Effector CD8-positive, alpha-beta T cell (primary cell): Measurements from ENCODE around the gene NLGN1.

ENCODE experiments used
- DNase-seq: peaks from one replicate; lab custom pipeline; 2025; lab: John Stamatoyannopoulos, UW

Gene NLGN1

DNA sequence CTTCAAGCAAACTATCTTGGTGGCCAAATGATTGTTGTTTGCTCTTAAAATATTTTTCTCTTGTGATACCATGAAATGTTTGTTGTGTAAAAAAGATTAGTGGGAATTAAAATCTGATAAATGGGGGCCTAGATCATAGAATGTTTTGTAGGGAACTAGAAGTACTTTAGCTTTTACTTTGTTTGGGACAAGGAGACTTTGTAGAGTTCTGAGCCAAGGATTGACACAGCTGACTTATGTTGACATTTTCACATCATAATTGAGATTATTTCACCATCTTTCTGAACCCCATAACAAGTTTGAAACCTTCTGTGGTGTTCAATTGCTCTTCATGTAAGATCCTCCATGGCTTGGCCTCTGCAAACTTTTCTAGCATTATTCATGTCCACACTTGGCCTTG lies 235.4 kb downstream of the NLGN1 start:
- no peak for DNase-seq

DNA sequence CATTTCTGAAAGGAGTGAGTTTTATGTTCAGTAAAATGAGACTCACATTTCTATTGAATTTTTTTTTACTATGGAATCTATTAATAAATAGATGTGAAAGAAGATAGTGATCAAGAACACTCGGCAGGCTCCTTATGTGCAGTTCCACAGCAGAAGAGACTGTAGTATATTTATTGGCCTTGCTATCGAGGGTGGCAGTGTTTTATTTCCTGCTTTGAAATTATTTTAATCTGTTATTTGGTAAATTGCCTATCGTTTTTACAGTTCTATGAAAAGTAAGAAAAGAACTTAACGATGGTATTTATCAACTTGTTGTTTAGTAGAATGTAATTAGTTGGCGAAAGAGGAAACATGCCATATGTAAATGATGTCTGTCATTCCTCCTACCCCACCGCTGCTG lies 238.3 kb downstream of the NLGN1 start:
- no peak for DNase-seq

DNA sequence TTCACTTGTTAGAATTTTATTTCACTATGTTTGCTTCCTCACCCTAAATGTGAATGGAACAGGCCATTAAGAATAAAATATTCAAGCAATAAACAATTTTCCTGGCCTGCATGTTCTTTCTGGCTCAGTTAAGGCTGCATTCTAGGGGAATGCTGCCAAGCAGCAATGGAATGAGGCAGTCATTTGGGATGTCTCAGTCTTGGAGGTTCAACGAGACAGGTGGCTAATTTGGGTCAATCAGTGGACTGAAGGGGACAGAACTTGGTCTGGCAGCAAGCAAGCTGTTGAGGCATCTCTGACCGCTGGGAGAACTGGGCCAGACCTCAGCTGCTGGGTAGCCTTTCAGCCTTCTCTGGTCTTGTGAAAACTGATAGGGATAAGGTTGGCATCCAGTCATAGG lies 241.6 kb downstream of the NLGN1 start:
- DNase-seq: no peak

- no peak for DNase-seq
Measured at GRCh38 chr3:173641696-173642095, 244.2 kb downstream of the NLGN1 start.

- DNase-seq: no peak
Measured at GRCh38 chr3:173644086-173645082, 246.8 kb downstream of the NLGN1 start.

DNA sequence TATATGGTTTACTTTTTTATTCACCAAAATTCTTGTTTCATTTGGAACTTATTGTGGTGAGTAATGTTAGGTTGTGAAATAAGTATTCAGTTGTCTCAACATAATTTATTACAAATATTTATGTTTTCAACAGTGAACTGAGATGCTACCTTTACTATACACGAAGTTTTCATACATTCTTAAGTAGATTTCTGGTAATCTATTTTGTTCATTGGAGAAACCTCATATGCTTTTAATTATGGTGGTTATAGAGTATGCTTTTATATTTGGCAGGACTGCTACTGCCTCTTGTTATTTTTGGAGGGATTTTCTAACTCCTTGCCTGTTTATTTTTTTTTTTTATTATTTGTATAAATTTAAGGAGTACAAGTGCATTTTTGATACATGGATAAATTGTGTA lies 253.1 kb downstream of the NLGN1 start:
- DNase-seq: no peak

DNA sequence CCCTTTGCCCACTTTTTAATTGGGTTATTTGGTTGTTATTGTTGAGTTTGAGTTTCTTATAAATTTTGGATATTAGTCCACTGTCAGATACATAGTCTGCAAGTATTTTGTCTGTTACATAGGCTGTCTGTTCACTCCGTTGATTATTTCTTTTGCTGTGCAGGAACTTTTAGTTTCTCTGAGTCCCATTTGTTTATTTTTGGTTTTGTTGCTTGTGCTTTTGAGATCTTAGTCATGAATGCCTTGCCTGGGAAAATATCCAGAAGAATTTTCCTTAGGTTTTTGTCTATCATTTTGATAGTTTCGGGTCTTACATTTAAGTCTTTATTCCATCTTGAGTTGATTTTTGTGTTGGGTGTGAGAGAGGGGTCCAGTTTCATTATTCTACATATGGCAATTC lies 254.5 kb downstream of the NLGN1 start:
- no peak for DNase-seq

DNA sequence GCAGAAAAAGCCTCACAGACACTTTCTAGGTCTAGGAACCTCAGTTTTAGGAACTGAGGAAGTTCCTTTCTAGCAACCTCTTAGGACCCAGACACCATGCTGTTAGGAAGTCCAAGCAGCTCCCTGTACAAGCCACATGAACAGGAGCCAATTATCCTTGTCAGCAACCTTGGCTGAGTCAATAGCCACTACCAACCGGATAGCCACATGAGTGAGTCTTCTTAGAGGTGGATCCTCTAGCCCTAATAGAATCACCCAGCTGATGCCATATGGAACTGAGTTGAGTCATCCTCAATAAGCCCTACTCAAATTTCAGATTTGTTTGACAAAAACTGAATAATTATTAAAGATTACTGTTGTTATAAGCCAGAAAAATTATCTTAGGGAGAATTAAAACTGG lies 256.2 kb downstream of the NLGN1 start:
- no peak for DNase-seq

DNA sequence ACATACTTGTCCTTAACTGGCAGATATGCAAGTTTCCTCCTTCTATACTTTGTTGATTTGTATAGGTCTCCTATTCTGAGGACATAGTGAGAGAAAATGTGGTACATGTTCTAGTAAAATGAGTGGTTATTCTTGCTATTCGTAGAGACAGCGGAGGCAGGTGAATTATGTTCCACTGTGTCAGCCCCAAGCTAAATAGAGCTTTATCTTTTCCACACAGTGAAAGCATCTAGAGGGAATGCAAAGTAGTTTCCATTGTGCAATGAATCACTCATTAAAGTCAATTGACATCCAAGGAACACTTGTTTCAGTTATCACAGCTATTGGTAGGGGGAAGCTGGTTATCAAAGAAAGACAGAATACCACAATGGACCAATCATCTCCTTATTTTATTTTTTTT lies 262.4 kb downstream of the NLGN1 start:
- no peak for DNase-seq

- DNase-seq: no peak
Measured at GRCh38 chr3:173660645-173661299, 263.2 kb downstream of the NLGN1 start.

- no peak for DNase-seq
Measured at GRCh38 chr3:173663696-173664111, 266.2 kb downstream of the NLGN1 start.

DNA sequence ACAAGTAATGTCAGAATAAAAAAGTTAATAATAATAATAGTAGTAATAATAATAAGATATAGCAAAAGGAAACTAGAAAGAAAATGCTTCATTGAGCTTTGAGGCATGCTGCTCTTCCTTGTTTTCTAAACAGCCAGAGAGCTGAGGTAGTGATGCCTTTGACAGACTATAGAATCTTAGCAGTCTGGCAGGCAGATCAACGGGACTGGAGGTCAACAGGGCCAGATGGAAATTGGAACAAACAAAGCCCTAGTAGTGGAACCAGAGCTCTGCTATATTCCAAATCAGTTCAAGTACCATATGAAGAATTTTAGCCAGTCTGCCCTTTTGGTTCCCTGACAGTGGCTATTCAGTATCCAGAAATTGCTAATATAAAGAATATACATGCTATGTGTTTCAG lies 278.6 kb downstream of the NLGN1 start:
- DNase-seq: no peak

DNA sequence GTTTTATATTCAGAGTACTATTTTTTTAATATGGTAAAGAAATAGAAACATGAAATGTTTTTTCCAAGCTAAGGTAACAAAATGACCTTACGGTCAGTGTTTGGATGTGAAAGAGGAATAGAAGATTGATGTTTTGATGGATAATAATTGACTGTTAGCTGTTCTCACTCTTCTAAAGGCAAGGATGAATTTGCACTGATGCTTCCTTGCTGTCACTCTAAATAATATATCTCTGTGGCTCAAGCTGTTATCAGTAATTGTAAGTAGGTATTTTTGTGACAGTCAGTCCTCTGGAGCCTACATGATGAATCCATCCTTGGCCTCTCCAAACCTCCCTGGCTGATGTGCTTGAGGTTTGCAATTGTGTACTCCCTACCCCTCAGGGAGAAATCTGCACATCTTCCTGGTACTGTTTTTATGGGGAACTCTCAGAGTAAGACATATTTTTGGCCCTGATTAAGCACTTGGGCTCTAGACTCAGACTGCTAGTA lies 283.7 kb downstream of the NLGN1 start:
- no peak for DNase-seq

GRCh38 chr3:173685456-173685855 lies 287.9 kb downstream of the NLGN1 start:
- no peak for DNase-seq

DNA sequence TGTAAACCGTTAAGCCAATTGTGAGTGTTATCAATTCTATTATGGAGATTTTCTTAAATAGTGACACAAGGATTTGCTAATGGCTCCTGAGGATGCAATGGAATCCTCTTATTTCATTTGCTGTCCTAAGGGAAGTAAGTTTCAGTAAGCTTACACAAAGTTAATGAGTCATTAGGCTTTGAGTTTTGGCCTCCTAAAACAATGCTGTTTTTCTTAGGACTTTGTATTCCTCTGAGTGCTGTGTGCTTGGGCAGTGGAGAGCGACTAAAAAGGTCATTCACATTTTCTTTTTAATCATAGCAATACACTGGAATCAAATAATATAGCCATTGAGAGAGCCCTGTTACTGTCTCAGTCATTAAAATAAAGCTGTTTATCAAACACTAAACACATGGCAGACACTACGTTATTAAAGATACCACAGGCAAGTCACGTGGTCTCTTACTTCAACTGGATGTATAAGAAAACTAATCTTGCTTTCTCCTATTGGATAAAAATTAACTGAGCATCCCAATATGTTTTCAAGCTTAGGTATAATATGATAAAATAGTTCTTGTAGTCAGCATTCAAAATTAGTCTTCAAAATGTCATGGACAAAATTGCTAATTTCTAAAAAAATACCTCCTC lies 290.8 kb downstream of the NLGN1 start:
- no peak for DNase-seq

DNA sequence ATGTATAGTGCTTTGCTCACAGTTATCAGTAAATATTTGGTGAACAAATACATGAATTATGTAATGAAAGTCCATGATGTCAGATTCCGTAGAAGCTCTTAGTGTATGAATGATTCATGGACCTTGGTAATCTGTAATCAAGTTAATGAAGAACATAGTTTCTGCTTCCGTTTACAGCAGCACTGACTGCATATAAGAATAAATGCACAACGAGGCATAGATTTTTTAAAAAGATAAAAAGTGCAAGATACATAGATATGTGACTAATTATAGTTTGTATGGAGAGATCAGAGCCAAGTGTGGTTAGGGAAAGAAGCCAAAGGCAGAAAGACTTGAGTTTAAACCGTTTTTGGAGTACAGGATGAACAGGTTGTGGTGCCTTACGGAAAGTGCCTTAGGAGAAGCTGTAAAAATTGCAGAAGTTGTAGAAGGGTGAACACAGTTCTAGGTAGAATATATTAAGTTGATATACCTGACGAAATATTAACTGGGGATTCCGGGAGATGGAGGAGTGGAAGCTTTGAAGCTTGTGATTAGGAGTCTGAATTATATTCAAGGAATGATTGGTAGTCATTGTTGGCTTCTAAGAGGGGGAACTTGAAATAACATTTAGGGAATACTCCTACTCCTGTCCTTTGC lies 293.1 kb downstream of the NLGN1 start:
- DNase-seq: no peak

- no peak for DNase-seq
Measured at GRCh38 chr3:173699353-173699752, 301.8 kb downstream of the NLGN1 start.

DNA sequence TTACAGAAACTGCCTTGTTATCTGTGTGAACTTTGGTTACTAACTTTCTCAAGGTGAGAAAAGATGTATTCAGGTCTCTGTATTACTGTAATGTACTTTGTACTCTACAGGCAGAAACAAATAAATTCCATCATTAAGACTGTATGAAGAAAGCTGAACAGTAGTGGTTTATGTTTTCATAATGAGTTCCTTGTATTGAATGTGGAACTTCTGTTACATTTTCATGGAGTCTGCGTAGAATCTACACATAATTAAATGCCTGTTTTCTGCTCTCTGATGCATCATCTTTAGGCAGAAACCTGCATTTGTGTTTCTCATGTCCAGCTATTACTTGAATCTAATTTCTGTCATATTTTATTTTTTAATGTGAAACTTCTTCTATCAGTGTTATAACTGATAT lies 302.8 kb downstream of the NLGN1 start:
- no peak for DNase-seq

GRCh38 chr3:173702561-173702960 lies 305.0 kb downstream of the NLGN1 start:
- DNase-seq: no peak

DNA sequence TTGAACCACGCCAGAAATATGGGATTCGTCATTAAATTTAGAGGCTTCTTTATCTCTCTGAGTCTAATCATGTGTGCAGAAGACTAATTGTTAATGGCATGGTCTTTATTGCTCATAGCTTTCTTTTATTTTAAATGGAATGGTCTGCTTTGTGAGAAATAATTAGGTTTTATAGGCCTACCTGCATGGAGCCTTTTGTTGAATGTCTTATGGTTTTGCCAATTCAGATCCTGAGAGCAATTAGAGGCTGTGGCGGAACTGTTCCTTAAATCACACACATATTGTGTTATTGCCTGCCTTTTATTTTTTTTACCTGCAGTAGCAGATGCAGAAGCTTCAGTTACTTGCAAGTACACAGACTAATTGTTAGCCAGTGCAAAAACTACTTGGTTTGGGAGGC lies 306.2 kb downstream of the NLGN1 start:
- no peak for DNase-seq

GRCh38 chr3:173706630-173707029 lies 309.1 kb downstream of the NLGN1 start:
- DNase-seq: no peak

DNA sequence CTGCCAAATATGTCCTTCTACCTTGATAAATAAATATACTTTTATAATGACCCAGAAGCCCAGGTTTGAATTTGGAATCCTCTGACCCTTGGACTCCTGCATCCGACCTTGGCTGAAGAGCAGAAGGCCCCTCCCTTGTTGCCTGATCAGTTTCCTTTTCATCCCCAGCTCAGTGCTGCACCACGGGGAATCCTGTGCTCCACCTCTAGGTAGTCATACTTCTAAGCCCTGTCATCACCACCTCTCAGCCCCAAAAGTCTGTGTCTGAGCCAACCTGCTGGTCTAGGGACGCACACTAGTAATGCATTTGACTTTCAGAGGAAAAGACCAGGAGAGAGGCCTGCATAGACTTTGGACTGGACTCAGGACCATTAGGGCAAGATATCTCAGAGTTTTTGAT lies 310.6 kb downstream of the NLGN1 start:
- no peak for DNase-seq
